UCSD-AML1 (cell line): Measurements from ENCODE around the gene TBCE.
"Not testable (repeated sequence)": the region's sequence is repeated elsewhere in the genome, so short reads cannot be mapped to it uniquely, and the experiment has no call there.

ENCODE experiments used
- DNase-seq: peaks from one replicate; lab custom pipeline; 2025; ENCODE audit not compliant: unreplicated experiment; lab: John Stamatoyannopoulos, UW

The TBCE gene

DNA sequence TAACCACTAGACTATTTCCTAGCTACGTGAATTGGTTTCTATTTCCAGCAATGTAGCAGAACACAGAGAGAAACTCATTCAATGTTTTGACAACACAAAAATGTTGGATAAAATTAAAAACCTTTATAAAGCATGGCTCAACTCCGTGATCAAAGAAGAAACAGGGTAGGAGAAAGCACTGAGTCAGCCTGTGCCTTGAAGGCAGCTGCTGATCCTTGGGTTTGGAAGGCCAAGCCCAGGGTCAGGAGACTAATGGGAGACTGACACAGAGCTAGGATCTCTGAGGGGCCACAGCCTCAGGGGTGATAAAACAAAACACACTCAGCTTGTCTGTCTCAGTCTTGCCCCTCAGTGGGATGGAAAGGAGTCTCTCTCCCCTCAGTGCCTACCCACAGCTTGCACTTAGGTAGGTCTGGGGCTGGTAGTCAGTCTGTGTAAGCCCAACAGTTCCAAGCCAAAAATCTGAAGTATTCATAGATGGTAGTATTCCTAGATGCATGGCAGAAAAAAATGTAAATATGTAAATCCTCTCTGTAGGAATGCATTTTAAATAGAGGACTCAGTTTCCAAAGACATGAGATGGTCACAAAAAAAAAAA lies 83.8 kb downstream of the TBCE start:
- DNase-seq: no peak

DNA sequence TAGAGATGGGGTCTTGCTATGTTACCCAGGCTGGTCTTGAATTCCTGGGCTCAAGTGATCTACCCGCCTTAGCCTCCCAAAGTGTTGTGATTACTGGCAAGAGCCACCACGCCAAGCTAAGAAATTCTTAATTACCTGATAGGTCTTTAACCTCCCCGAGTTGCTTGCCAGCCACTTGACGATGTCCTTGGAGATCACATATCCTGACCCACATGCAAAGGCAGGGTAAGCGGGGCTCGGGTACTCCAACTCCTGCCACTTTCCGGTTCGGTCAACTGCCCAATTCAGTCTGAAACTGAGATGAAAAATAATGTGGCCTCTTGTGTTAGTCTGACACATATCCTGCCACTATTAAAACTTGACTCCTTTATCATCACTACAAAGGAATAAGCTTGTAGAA lies 86.8 kb downstream of the TBCE start:
- no peak for DNase-seq

DNA sequence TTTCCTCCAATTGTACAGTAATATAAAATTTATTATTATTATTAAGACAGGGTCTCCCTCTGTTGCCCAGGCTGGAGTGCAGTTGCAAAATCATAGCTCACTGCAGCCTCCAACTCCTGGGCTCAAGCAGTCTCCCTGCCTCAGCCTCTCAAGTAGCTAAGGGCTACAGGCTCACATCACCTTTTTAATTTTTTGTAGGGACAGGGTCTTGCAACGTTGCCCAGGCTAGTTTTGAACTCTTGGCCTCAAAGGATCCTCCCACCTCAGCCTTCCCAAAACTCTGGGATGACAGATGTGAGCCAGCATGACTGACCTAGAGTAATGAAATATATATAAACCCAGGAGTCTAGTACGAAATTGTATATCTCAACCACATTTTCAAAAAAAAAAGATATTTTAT lies 87.9 kb downstream of the TBCE start:
- DNase-seq: no peak

DNA sequence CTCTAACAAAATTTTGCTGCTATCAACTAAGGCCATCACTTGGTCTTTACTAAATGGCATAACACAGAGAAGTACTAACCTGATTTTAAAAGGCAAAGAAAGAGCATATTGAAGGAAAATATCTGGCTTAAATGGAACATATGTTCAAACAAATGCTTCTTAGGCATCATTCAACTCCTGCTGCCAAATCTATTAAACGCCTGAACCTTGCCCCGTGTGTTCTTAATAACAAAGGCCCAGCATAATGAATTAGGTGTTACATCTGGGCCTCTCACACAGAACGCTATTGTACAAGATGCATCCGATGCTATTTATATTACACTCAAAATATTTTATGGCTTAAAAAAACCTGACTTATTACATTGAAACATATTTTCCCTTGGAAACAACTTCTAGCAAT lies 88.6 kb downstream of the TBCE start:
- no peak for DNase-seq

DNA sequence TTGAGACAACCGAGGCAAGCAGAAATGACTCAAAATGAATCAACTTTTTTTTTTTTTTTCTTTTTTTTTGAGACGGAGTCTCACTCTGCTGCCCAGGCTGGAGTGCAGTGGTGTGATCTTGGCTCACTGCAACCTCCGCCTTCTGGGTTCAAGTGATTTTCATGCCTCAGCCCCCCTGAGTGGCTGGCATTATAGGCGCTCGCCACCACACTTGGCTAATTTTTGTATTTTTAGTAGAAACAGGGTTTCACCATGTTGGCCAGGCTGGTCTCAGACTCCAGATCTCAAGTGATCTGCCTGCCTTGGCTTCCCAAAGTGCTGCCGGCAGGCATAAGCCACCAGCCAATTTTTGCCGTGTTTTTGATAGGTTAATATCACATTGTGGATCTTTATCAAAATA lies 90.6 kb downstream of the TBCE start:
- not testable (repeated sequence) for DNase-seq

DNA sequence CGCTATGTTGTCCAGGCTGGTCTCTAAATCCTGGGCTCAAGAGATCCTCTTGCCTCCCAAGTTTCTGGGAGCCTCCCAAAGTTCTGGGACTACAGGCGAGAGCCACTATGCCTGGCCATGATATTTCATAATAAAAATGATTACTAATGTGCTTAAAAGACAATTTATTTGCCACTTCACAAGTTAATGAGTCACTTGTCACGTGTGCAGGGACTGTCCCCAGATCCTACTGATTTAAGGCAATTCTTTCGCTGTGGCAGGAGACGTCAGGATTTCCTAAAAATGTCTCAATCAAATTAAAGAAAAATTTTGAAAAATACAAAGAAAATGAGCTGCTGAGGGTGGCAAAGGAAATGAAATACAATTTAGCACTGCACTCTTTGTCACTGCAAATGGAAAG lies 93.5 kb downstream of the TBCE start:
- no peak for DNase-seq

DNA sequence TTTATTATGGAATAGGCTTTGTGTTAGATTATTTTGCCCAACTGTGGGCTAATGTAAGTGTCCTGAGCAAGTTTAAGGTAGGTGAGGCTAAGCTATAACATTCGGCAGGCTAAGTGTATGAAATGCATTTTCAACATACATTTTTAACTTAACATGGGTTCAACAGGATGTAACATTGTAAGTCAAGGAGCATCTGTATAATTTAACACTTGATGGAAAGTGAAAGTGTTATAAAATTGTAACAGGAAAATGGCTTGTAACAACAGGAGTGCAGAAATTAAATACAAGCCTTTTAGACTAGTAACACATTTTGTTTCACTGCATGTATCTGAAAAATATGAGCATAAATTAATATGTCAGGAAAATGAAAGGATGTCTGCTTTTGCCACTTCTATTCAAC lies 94.7 kb downstream of the TBCE start:
- no peak for DNase-seq

DNA sequence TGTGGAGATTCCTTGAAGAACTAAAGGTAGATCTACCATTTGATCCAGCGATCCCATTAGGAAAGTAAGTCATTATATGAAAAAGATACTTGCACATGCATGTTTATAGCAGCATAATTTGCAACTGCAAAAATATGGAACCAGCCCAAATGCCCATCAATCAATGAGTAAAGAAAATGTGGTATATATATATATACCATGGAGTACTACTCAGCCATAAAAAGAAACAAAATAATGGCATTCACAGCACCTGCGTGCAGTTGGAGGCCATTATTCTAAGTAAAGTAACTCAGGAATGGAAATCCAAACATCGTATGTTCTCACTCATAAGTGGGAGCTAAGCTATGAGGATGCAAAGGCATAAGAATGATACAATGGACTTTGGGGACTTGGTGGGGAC lies 95.6 kb downstream of the TBCE start:
- not testable (repeated sequence) for DNase-seq

DNA sequence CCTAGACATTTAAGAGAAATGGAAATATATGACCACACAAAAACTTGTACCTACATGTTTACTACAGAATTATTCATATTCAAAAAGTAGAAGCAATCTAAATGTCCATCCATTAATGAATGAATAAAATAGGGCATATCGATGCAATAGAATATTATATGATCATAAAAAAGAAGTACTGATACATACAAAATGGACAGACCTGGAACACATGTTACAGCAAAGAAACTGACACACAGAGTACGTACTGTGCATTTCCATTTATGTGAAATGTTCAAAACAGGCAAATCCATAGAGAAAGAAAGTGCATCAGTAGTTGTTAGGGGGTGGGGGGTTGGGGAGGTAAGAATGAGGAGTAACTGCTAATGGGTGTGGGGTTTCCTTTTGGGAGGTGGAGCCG lies 97.8 kb downstream of the TBCE start:
- DNase-seq: no peak

DNA sequence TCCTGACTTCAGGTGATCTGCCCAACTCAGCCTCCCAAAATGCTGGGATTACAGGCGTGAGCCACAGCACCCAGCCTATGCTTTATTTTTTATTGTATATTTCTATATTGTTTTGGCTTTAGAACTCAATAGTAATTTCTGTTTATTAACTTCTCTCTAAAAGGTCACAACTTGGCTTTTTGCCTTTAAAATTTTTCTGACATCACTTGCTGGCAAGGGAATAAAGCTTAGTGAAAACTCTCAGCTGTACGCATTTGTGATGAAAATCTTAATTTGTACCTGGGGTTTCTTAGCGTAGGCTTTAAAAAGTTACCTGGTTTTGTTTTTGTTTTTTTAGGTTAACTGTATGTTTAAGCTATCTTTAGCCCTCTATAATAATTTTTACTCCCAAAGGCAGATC lies 100.8 kb downstream of the TBCE start:
- DNase-seq: no peak

DNA sequence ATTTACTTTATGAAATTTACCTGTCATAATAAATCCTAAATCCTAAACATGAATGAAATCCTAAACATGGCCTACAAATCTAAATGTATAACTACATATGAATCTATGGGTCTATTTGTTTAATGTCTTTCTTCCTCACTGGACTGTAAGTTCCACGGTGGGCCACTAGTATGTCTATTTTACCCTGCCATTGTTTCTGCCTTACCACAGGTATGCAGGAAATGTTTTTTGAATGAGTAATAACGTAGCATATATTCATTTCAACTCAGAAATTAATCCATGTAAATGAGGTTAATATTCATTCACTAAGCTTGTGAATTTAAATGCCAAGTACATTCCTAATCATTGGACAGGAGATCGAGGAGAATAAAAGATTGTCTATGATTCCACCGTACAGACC lies 101.7 kb downstream of the TBCE start:
- no peak for DNase-seq

DNA sequence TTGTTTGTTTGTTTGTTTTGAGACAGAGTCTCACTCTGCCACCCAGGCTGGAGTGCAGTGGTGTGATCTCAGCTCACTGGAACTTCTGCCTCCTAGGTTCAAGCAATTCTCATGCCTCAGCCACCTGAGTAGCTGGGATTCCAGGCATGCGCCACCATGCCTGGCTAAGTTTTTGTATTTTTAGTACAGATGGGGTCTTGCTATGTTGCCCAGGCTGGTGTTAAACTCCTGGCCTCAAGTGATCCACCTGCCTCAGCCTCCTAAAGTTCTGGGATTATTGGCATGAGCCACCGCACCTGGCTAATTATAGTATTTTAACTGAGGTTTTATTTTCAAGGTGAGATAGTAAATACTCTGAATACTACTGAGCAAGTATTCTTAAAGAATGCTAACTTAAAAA lies 102.7 kb downstream of the TBCE start:
- DNase-seq: not testable (repeated sequence)

DNA sequence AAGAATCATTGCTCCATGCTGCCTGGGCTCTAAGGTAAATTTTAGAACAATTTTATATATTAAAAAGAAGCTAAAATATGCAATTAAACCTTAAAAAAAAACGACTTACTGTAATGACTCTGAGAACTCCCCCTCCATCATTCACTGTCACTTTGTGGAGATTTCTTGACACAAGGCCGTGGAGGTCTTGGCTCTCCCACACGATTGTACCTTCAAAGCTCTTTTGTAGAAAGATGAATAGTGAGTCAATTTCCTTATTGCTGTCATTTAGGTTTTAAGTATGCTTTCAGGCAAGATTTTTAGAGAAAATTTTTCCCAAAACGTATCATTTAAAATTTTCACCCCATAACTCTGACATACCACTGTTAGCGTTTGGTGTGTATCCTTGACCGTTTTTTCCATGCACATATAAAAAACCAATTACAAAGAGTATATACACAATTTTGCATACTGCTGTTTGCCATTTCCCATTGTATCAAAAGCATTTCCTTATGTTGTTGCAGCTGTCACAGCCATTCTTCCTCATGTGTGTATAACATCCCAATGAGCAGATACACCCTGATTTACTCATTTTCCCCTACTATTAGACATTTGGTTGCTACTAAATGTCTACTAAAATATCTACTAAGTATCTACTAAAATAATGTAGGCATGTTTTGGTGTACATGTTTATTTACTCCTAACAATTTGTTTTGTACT lies 103.7 kb downstream of the TBCE start:
- no peak for DNase-seq

DNA sequence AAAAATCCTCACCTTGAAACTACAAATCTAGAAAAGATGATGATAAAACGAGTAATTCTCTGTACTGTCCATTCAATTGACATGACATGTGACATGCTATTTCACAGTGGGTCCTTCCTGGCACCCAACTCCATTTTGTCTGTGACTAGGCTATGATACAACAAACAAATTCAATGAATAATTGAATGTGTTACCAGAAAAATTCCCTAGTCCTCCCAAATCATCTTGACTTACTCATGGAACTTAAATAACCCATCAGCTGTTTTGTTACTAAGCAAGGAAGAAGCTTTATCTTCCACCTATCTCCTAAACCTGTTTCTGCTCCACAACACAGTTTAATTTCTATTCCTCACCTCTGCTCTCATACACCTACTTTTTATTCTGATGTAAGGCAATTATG lies 106.6 kb downstream of the TBCE start:
- no peak for DNase-seq

DNA sequence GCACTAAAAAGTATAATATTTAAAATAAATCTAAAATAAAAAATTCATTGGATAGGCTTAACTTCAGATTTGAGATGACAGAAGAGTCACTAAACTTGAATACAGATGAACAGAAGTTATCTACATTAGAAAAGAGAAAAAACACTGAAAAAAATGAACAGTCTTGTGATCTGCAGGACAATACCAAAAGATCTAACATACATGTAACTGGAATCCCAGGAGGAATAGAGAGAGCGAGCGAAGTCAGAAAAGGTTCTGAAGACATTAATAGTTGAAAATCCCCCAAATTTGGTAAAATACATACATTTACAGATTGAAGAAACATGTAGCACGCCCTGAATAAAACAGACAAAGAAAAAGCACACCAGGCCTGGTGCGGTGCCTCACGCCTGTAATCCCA lies 115.9 kb downstream of the TBCE start:
- DNase-seq: no peak

DNA sequence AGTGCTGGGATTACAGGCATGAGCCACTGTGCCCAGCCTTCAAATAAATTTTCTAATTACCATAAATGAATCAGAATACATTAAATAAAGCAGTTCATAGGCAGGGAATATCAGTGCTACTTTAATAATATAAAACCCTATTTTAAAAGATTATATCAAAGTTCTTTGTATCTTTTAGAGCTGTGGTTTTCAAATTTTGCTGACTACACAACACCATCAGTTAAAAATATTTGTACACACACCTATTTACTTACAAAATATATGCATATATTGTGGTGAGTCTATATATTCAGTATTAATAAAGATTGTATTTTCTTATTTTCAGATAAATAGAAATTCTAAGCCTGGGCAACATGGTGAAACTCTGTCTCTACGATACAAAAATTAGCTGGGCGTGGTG lies 118.3 kb downstream of the TBCE start:
- DNase-seq: no peak

DNA sequence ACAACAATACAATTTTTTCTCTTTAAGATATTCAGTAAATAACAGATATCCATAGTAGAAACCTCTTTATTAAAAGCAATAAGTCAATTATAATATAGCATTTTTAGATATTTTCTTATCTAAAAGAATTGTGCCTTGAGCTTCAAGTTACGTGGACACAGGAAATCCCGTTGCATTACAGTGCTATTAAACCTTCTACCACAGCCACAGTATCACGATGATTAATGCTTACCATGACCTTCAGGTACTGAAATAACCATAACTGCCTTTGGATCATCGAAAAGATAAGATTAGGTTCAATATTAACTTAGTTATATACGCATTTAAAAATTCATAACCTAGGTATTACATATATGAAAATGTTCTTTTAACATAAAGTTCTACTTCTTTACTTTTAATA lies 119.1 kb downstream of the TBCE start:
- DNase-seq: no peak

DNA sequence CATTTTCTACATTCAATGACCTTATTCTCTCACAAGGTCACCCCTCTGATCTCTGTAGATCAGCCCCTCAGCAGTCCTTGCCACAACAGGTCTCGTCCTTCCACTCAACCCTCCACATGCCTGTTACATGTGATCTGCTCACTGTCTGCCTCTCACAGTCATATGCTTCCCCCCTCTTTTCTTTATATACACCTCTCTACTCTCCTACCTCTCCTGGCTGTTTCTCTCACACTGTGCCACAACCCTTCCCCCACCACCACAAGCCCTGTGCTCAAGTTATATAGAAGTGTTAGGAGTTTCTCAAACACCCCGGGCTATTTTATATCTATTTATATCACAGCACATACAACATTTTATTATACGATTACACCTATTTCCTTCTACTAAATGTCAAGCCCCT lies 124.4 kb downstream of the TBCE start:
- no peak for DNase-seq

DNA sequence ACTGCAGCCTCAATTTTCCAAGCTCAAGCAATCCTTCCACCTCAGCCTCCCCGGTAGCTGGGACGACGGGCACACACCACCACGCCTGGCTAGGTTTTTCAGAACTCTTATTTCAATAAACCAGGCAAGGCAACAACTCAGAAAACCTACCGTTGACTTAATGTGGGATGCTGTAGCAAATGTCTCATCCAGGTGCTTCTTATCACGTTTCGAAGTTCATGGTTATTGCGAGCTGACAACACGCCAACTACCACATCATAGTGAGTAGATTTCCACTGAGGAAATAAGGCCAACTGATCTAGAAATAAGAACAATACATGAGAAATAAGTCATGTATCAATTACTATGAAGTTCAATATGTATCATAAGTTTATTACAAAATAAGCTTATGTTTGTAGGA lies 127.3 kb downstream of the TBCE start:
- DNase-seq: no peak

DNA sequence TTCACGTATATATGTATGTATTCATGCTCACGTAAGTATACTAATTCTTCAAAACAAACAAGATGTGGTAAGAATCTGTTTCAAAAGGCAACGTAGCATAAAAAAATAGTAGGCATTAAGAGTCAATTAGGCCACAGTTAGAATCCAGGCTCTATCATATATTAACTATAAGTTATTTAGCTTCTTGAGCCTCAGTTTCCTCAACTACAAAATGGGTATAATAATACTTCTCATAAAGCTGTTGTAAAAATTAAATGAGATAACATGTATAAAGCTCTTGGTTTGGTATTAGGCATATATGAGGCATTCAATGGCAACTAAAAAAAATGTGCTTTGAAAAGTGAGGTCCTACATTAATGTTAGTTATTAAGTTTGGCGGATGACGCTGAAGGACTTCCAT lies 127.8 kb downstream of the TBCE start:
- no peak for DNase-seq

DNA sequence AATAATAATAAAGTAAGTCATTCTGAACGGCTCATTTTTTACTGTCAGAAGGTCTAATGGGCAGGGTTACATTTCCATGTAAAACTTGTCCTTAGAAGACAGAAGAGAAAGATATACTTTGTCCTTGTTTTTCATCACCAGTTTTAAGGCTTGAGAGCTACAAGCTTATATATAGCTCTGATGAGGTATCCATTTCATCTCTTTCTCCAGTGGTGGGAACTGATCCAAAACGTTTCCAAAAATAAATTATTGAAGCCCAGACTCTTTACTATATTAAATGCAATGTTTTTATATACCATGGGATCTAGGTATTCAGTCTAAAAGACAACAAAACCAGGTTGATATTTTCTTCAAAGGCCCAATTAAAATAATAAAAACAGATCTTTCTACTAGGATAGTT lies 128.3 kb downstream of the TBCE start:
- no peak for DNase-seq

DNA sequence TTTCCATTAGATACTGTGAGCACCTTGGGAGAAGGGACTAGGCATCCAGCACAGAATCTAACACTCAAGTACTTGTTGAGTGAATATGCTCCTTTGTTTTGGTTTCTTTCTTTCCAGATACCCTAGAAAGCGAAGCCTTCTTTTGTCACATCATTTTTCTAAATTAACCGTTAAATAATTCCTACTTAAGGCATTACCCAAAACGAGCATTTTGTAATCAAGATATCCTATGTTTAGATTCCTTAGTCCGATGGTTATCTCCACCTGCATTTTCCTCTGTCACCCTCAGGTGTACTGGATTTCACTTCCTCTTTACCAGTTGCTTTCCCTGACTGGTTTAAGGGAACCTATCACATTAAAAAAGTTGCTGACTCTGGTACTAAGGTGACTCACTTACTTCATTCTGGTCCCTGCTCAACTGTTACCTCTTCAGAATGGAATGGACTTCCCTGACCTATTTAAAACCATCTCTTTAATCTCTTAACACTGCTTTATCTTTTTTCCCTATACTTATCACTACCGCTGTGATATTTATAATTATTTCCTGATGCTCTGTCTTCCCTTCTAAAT lies 133.8 kb downstream of the TBCE start:
- no peak for DNase-seq
